Stimulated activated CD8-positive, alpha-beta memory T cell treated with anti-CD3 and anti-CD28 coated beads, Interleukin-2, amount 100 ng/mL, for 1 hour (primary cell): ENCODE results near the gene HELZ2.
"Not testable (repeated sequence)": the region's sequence is repeated elsewhere in the genome, so short reads cannot be mapped to it uniquely, and the experiment has no call there.

Experiments used
- DNase-seq, 2 donors: peaks; one replicate each; pipeline ENCODE4 v3.0.0-alpha.2; 2020; ENCODE audit warnings: low read depth in 2 of 2

The HELZ2 gene

DNA sequence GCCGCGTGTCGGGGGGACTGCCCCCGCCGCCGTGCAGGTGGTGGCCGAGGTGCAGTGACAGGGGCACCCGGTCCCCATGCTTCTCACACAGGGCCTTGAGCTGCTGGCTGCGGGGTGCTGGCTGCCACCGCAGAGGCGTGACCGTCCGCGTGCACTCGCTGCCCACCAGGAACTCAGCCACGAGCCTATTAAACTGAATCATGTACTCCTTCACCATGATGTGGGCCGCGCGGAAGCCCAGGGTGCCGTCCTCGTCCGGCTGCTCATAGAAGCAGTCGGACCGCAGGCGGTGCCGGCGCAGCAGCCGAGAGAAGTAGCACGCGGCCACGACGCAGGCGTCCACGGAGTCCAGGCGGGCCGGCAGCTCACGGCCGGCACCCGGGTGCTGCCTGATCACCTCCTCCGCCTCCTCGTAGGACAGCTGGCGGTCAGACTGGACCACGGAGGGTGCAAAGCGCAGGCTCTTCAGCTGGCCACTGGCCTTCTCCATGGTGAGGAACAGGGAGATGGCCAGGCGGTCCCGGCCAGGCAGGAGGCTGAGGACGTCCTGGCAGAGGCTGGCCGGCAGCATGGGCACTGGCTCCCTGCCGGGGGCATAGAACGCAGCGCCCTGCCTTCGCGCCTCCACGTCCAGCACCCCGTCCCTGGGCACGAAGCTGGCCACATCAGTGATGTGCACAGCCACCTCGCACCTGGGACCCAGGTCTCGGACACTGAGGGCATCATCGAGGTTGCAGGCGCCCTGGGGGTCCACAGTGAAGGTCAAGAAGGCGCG, 9.8 kb downstream of the HELZ2 start:
- DNase-seq = no peak

DNA sequence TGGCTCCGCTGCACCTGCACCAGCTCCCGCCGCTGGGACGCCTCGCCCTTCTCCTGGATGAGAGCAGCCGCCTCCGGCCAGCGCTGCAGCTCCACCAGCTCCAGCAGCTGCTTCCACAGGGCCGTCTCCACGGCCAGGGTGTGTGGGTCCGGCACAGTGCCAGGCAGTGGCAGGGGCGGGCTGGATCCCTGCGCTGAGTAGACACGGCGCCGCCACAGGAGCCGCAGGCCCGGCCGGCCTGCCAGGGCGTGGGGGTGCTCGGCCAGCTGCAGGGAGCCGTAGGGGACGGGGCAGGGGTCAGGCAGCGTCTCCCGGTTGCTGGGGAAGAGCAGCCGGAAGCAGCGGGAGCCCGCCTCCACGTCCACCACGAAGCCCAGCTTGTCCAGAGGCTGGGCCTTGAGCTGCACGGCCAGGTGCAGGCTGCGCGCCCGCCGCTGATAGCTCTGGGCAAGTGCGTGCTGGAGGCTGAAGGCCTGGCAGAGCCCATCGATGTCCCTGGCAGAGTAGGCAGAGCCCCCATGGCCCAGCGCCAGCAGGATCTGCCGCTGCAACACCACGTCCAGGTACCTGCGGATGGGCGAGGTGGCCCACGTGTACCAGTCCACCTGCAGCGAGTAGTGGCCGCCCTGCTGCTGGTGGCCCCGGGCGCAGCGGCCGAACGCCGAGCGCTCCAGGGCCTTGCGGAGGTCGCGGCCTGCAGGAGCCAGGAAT, 10.7 kb downstream of the HELZ2 start:
- DNase-seq = no peak

DNA sequence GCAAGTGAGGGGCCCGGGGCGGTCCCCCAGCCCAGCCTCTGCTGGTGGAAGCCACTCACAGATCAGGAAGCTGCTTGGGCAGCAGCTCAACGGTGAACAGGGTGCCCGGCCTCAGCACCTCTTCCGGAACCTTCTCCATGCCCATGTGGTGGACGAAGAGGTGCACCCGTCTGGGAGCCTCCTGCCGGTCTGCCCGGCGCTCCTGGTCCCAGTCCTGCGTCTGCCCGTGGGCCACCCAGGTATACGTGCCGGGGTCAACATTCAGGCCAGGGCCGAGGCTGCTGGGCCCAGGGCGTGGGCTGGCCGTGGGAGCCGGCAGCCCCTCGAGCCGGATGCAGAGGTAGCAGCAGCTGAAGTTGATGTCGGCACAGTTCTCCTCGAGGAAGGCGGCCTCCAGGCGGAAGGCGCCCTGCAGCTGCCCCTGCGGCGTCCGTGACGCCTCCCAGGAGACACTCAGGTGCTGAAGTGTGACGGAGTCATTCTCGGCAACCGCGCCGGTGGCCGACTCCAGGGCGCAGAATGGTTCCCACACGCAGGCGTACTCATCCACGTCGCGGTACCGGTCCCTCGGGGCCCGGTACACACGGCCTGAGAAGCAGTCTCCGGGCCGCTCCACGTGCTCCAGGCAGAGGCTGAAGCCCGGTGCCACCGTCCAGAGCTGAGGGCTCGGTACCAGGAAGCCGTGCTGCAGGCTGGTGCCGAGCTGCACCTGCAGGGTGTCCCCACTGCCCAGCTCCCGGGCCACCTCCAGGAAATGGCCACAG, 11.4 kb downstream of the HELZ2 start:
- no peak for DNase-seq

DNA sequence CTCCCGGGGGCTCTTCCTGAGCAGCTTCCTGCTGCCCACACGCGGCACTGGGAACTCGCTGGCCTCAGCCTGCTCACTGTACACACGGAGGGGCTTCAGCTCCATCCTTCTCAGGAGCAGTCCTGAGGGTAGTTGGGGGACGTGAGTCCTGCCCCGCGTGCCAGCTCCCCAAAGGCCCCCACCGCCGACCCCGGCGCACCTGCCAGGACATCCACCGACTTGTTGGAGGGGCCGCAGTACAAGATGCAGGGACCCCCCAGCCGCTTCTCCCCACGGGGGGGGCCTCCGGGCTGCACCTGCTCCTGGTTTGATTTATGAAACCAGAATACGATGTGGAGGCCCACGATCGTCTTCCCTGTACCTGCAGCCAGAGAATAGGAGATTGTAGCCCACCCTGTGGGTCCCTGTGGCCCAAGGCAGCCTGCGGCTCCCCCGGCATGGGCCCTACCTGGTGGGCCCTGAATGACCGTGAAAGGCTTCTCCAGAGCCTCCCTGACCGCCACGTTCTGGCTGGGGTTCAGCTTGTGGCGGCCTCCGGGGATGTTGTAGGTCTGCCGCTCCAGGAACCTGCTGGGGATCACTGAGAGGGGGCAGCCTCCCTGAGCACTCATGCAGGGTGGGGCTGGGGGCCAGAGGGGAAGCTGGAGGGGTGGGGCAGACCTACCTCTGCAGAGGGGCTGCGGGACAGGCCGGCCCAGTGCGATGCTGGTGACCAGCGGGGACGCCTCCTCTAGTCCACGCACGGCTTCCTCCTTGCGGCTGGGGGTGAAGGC, 12.2 kb downstream of the HELZ2 start:
- DNase-seq = no peak

- no peak for DNase-seq
Observed at GRCh38 chr20:63560856-63561609, 13.0 kb downstream of the HELZ2 start.

GRCh38 chr20:63560333-63560805, 13.7 kb downstream of the HELZ2 start:
- DNase-seq = no peak

DNA sequence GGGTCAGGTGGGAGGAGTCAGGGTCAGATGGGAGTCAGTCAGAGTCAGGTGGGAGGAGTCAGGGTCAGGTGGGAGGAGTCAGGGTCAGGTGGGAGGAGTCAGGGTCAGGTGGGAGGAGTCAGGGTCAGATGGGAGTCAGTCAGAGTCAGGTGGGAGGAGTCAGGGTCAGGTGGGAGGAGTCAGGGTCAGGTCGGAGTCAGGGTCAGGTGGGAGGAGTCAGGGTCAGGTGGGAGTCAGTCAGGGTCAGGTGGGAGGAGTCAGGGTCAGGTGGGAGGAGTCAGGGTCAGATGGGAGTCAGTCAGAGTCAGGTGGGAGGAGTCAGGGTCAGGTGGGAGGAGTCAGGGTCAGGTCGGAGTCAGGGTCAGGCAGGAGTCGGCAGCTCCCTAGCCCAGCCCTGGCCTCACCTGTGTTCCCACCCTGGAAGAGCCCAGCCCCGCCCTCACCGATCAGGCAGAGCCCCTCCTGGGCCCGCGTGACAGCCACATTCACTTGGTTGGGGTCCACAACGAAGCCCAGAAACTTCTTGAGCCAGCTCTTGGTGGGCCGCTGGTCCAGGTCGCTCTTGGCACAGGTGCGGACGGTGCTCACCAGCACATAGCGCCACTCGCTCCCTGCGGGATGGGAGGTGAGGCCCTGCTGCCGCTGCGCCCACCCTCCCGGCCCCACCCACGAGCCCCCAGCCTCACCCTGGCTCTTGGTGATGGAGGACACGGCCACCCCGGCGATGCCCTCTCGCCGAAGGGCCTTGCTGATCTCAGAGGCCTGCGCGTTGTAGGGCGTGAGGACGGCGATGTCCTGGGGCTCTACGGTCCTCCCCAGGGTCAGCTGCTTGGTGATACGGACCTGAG, 14.3 kb downstream of the HELZ2 start:
- not testable (repeated sequence) for DNase-seq

DNA sequence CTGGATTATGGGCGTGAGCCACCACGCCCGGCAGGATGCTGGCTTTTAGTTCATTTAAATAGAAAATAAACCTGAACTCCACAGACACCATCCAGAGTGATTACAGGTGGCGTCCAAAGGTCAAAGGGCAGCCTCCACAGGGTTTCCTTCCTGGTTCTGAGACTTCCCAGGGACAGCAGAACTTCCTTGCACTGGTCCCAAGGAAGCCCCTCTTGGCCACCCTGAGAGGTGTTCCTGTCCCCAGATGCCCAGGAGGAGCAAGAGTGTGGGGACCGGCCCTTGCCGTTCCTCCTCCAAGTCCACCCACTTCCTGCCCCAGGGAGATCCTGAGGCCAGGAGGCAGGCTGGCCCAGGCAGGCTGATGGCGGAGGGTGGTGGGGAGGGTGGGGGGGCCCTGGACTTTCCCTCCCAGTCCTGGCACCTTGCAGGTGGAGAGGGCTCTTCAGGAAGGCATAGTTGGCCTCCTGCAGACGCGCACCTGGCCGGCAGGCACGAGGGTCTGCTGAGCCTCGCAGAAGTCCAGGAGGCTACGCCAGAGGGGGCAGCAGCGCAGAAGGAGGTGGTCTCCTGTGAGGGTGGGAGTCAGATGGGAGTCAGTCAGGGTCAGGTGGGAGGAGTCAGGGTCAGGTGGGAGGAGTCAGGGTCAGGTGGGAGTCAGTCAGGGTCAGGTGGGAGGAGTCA, 15.1 kb downstream of the HELZ2 start:
- DNase-seq = no peak

DNA sequence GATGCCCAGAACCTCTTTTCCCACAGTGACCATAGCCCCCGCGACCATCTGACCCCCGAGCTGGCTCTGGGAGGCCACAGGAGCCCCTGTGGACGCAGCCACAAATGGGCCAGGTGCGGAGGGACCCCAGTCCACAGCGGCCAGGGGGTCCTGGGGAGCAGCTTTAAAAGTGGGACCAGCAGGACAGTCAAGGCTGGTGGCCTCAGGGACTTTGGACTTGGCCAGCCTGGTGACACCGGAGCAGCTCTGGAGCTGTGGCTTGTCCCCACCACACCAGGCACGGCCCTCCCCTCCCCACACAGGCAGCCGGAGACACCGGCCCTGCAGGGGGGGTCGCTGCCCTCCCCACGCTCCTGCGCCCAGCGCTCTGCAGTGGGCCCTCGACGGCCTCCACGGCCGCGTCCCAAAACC, 16.6 kb downstream of the HELZ2 start:
- DNase-seq = no peak

GRCh38 chr20:63556873-63557478, 17.1 kb downstream of the HELZ2 start:
- DNase-seq = no peak

DNA sequence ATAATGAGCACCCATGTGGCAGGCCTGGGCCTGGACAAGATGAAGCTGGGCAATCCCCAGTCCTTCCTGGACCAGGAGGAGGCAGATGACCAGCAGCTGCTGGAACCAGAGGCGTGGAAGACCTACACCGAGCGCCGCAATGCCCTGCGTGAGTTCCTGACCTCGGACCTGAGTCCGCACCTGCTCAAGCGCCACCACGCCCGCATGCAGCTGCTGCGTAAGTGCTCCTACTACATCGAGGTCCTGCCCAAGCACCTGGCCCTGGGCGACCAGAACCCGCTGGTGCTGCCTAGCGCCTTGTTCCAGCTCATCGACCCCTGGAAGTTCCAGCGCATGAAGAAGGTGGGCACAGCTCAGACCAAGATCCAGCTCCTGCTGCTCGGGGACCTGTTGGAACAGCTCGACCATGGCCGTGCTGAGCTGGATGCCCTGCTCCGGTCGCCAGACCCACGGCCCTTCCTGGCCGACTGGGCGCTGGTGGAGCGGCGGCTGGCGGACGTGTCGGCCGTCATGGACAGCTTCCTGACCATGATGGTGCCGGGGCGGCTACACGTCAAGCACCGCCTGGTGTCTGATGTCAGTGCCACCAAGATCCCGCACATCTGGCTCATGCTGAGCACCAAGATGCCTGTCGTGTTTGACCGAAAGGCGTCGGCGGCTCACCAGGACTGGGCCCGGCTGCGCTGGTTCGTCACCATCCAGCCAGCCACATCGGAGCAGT, 18.2 kb downstream of the HELZ2 start:
- no peak for DNase-seq

- DNase-seq = no peak
Observed at GRCh38 chr20:63554361-63555278, 19.4 kb downstream of the HELZ2 start.

- DNase-seq = peak in 1 of 2 donors; percentile 36
Observed at GRCh38 chr20:63553933-63554290, 20.1 kb downstream of the HELZ2 start, which contains the start of gene FNDC11. Gene FNDC11 (plus strand): TSS chr20:63554159. CDS start chr20:63555664, 1,505 bp downstream.

DNA sequence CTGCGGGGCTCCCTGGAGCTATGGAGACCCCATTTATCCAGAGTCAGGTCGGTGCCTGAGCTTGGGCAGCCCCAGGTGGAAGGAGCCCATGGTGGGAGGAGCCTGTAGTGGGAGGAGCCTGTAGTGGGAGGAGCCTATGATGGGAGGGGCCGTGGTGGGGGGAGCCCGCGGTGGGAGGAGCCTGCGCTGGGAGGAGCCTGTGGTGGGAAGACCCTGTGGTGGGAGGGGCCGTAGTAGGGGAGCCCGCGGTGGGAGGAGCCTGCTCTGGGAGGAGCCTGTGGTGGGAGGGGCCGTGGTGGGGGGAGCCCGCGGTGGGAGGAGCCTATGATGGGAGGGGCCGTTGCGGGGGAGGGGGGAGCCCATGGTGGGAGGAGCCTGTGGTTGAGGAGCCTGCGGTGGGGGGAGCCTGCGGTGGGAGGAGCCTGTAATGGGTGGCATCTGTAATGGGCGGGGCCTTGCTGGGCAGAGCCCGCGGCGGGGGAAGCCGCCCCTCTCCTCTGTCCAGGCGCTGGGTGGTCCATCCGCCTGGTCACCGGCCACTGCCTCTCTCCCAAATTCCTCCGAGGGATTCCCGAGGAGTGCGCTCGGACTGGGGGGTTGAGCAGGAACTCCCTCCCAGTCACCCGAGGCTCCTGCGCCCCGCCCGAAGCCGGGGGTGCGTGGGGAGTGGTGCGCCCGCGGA, 20.6 kb downstream of the HELZ2 start:
- DNase-seq = peak; percentile 71 to 84

- DNase-seq = peak in 1 of 2 donors; percentile 39
Observed at GRCh38 chr20:63552481-63553249, 21.4 kb downstream of the HELZ2 start.

DNA sequence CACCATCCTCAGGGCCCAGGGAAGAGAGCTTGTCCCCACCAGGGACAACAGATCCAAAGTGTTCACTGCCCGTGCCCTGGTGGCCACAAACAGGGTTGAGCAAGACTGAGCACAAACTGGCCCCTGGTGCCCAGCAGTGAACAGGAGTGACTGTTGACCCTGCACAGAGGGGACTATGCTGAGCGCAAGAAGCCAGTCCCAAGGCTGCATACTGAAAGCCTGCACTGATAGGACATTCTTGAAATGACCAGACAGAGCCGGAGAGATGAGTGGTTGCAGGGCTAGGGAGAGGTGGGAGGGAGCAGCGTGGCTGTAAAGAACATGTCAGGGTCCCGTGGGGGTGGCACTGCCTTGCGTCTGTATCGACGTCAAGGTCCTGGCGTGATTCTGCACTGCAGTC, 23.0 kb downstream of the HELZ2 start:
- no peak for DNase-seq
